Loucy (cell line): ENCODE measurements around the gene PARP1.
A peak's percentile ranks its signal among the peaks of the same experiment; 100 is the strongest.

ENCODE experiments used
- H2AFZ ChIP-seq: fragments of 200-600 bp; sonication (generic); 2 replicates; pipeline ENCODE4 v1.6.0; 2016; ENCODE audit warnings: antibody characterized with exemption, mild to moderate bottlenecking, low read length, moderate library complexity
- H3F3A ChIP-seq: fragments of 200-600 bp; 2 replicates; pipeline ENCODE4 v1.6.0; 2016; ENCODE audit warnings: antibody characterized with exemption, low read depth, mild to moderate bottlenecking
- H3K27me3 ChIP-seq: fragments of 200-600 bp; sonication (generic); 2 replicates; pipeline ENCODE4 v1.6.1; 2014; ENCODE audit warnings: low read length, mild to moderate bottlenecking; ENCODE audit not compliant: insufficient read depth, poor library complexity, severe bottlenecking
- H3K36me3 ChIP-seq: fragments of 200-600 bp; sonication (generic); 2 replicates; pipeline ENCODE4 v1.6.1; 2016; ENCODE audit warnings: low read length; ENCODE audit not compliant: insufficient read depth
- H3K4me1 ChIP-seq: fragments of 200-600 bp; sonication (generic); 2 replicates; pipeline ENCODE4 v1.5.1; 2014; ENCODE audit warnings: low read length, mild to moderate bottlenecking; ENCODE audit not compliant: insufficient read depth, poor library complexity, severe bottlenecking
- H3K4me2 ChIP-seq: fragments of 200-600 bp; sonication (generic); 2 replicates; pipeline ENCODE4 v1.6.0; 2014; ENCODE audit warnings: antibody characterized with exemption, low read length, low read depth, mild to moderate bottlenecking; ENCODE audit not compliant: poor library complexity, severe bottlenecking
- H3K4me3 ChIP-seq: fragments of 200-600 bp; sonication (generic); 2 replicates; pipeline ENCODE4 v1.5.1; 2014; ENCODE audit warnings: low read length, mild to moderate bottlenecking, mixed read lengths; ENCODE audit not compliant: poor library complexity, severe bottlenecking
- H3K79me2 ChIP-seq: fragments of 200-600 bp; sonication (generic); 2 replicates; pipeline ENCODE4 v1.6.1; 2014; ENCODE audit warnings: low read length; ENCODE audit not compliant: insufficient read depth
- H3K9ac ChIP-seq: fragments of 200-600 bp; sonication (generic); 2 replicates; pipeline ENCODE4 v1.6.0; 2014; ENCODE audit warnings: mild to moderate bottlenecking, low read depth, low read length, moderate library complexity; ENCODE audit not compliant: poor library complexity, severe bottlenecking
- H3K9me2 ChIP-seq: fragments of 200-600 bp; sonication (generic); replicated peaks from 2 replicates; pipeline ENCODE4 v1.6.1; 2016; ENCODE audit warnings: low read depth, low read length, mixed read lengths
- H3K9me3 ChIP-seq: fragments of 200-600 bp; sonication (generic); 2 replicates; pipeline ENCODE4 v1.6.1; 2014; ENCODE audit warnings: mild to moderate bottlenecking, antibody characterized with exemption, low read length, low read depth; ENCODE audit not compliant: insufficient read depth
- H4K20me1 ChIP-seq: fragments of 200-600 bp; sonication (generic); 2 replicates; pipeline ENCODE4 v1.6.0; 2014; ENCODE audit warnings: antibody characterized with exemption, low read length, mild to moderate bottlenecking; ENCODE audit not compliant: insufficient read depth, poor library complexity, severe bottlenecking
- EZH2phosphoT487 ChIP-seq: fragments of 200-600 bp; IDR thresholded peaks from 2 replicates; pipeline ENCODE4 v1.6.1; 2018; ENCODE audit warnings: antibody characterized with exemption, mild to moderate bottlenecking, moderate library complexity, borderline replicate concordance
- TF ChIP-seq, protein P1 (sequence below): fragments of 200-600 bp; sonication (generic); conservative IDR thresholded peaks from 2 replicates; pipeline ENCODE4 v1.5.1; 2014; ENCODE audit warnings: mild to moderate bottlenecking, antibody characterized with exemption, low read length

The PARP1 gene

DNA sequence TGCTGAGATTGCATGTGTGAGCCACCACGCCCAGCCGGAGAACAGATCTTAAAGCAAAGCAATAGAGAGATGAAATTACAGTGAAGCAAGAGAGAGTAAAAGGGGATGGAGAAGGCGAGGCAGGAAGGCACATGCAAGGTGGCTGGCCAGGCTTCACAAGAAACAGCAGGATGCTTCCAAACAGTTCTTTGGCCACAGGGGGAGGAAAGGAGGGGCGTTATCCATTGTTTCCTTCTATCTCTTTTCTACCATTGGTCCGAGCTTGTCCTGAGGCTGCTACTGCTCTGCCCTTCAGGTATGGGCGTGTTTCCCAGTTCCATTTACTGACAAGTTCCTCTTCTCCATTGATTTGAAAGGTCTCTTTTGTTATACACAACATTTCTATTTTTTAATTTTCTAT, 33.7 kb upstream of the PARP1 start:
- Histone ChIP-seq H3K27me3 (no peaks in the 10 kb centered on the region), H3K4me1 (peaks cover 31% of the 10 kb centered on the region), H3K36me3 (no peaks in the 10 kb centered on the region), H3K79me2 (no peaks in the 10 kb centered on the region), H3F3A (0 out of 2 replicates have a peak, but pooled peaks cover 3% of the 10 kb centered on the region), H4K20me1 (no peaks in the 10 kb centered on the region), H3K4me2 (no peak overlapping the region), H3K9me3 (no peaks in the 10 kb centered on the region), H3K9me2 (no peaks in the 10 kb centered on the region), H2AFZ (no peak overlapping the region), H3K4me3 (no peak overlapping the region), H3K9ac (no peak overlapping the region)
- TF ChIP-seq EZH2phosphoT487 = no peak
- TF ChIP-seq, protein P1, sequence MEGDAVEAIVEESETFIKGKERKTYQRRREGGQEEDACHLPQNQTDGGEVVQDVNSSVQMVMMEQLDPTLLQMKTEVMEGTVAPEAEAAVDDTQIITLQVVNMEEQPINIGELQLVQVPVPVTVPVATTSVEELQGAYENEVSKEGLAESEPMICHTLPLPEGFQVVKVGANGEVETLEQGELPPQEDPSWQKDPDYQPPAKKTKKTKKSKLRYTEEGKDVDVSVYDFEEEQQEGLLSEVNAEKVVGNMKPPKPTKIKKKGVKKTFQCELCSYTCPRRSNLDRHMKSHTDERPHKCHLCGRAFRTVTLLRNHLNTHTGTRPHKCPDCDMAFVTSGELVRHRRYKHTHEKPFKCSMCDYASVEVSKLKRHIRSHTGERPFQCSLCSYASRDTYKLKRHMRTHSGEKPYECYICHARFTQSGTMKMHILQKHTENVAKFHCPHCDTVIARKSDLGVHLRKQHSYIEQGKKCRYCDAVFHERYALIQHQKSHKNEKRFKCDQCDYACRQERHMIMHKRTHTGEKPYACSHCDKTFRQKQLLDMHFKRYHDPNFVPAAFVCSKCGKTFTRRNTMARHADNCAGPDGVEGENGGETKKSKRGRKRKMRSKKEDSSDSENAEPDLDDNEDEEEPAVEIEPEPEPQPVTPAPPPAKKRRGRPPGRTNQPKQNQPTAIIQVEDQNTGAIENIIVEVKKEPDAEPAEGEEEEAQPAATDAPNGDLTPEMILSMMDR = no peak

DNA sequence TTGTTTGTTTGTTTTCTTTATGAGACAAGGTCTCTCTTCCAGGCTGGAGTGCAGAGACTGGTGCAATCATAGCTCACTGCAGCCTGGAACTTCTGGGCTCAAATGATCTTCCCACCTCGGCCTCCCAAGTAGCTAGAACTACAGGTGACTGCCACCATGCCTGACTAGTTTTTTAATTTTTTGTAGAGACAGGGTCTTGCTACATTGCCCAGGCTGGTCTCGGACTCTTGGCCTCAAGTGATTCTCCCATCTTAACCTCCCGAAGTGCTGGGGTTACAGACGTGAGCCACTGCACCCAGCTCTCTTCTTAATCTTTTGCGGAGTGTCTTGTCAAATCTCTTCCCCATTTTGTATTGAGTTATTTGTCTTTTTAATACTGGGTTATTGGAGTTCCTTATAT, 32.6 kb upstream of the PARP1 start:
- Histone ChIP-seq H3K27me3 (no peaks in the 10 kb centered on the region), H3K9me2 (no peaks in the 10 kb centered on the region), H3F3A (0 out of 2 replicates have a peak, but pooled peaks cover 3% of the 10 kb centered on the region), H3K4me1 (peaks cover 26% of the 10 kb centered on the region), H3K9ac (no peak overlapping the region), H2AFZ (no peak overlapping the region), H4K20me1 (no peaks in the 10 kb centered on the region), H3K36me3 (no peaks in the 10 kb centered on the region), H3K4me2 (no peak overlapping the region), H3K9me3 (no peaks in the 10 kb centered on the region), H3K4me3 (no peak overlapping the region), H3K79me2 (no peaks in the 10 kb centered on the region)
- TF ChIP-seq, protein P1 = no peak
- TF ChIP-seq EZH2phosphoT487 = no peak

DNA sequence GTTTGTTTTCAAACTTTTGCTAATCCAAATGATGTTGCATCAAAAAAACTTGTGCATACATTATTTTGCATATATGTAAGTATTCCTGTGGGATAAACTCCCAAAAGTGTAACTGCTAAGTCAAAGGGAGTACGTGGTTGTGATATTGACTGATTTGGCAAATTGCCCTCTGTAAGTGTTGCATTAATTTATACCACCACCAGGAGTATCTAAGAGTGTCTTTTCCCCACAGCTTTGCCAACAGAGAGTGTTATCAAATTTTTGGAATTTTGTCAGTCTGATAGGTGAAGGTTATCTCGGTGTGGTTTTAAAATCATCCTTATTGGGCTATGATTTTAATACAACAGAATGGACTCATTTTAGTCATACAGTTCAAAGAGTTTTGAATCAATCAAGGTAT, 30.1 kb upstream of the PARP1 start:
- Histone ChIP-seq H3K9ac (no peak overlapping the region), H3K9me2 (no peaks in the 10 kb centered on the region), H2AFZ (no peak overlapping the region), H3K36me3 (no peaks in the 10 kb centered on the region), H3K9me3 (no peaks in the 10 kb centered on the region), H3K4me1 (peaks cover 19% of the 10 kb centered on the region), H3K4me2 (no peak overlapping the region), H3F3A (no peaks in the 10 kb centered on the region), H4K20me1 (no peaks in the 10 kb centered on the region), H3K79me2 (no peaks in the 10 kb centered on the region), H3K4me3 (no peak overlapping the region), H3K27me3 (no peaks in the 10 kb centered on the region)
- no peak for TF ChIP-seq EZH2phosphoT487
- TF ChIP-seq, protein P1 = peak; percentile 42
